Right lung (tissue), 5 donors: ENCODE results near the gene VWA3A. TPM values are rescaled to one million over a fixed set of nuclear protein-coding genes. Genes with fewer than 3 reads are reported as not detected.

Source experiments
- DNase-seq, 2 donors: peaks; one replicate each; pipeline ENCODE4 v3.0.0-alpha.2; 2013
- polyA plus RNA-seq, 5 donors: library from polyadenylated mRNA; unstranded; fragments of 120-200 nt; gene quantifications; one replicate each; pipeline versions ENCODE4 v1.2.1 to v1.2.3, GENCODE V29; 2013; ENCODE audit warnings: inconsistent platforms in 1 of 5, low replicate concordance in 1 of 5; ENCODE audit not compliant: insufficient read length in 5 of 5, insufficient read depth in 1 of 5

VWA3A gene
- polyA plus RNA-seq, 5 donors, result 1.4 to 6.9 (median 6.0) TPM

GRCh38 chr16:22202261-22202637 is 109.9 kb downstream of the VWA3A start:
- DNase-seq, result no peak

GRCh38 chr16:22203091-22203490 is 110.8 kb downstream of the VWA3A start:
- no peak for DNase-seq

GRCh38 chr16:22204091-22204655 is 111.8 kb downstream of the VWA3A start:
- no peak for DNase-seq

GRCh38 chr16:22205577-22206012 is 113.3 kb downstream of the VWA3A start:
- no peak for DNase-seq

GRCh38 chr16:22206013-22206841 is 113.9 kb downstream of the VWA3A start, which contains the start of gene EEF2K:
Gene EEF2K (plus strand): TSS chr16:22206278. CDS start chr16:22225730, 19,452 bp downstream.
- peak; percentile 92 for DNase-seq

Other genes starting within 250 kb of the VWA3A start
- gene NPIPB4, start 234.8 kb upstream of the VWA3A start, polyA plus RNA-seq, result 100 to 1,000 TPM in 4 of 5 donors, 10 to 100 TPM in 1; 93.9 to 186 (median 166) TPM
- gene UQCRC2, start 139.2 kb upstream of the VWA3A start, polyA plus RNA-seq, result 100 to 1,000 TPM; 222 to 296 (median 272) TPM
- gene PDZD9, start 91.4 kb upstream of the VWA3A start, polyA plus RNA-seq, result under 1 TPM; 0.17 to 0.79 (median 0.45) TPM
- gene MOSMO, start 84.4 kb upstream of the VWA3A start, polyA plus RNA-seq, result 10 to 100 TPM; 19.5 to 34.3 (median 27.6) TPM
- under 1 TPM; 0.07 to 0.36 (median 0.14) TPM for gene SDR42E2, start 70.0 kb downstream of the VWA3A start, polyA plus RNA-seq
- 10 to 100 TPM; 18.8 to 25.9 (median 20.3) TPM for gene EEF2K, start 113.7 kb downstream of the VWA3A start, polyA plus RNA-seq
- 10 to 100 TPM; 48.8 to 65.6 (median 49.7) TPM for gene POLR3E, start 204.9 kb downstream of the VWA3A start, polyA plus RNA-seq